ENCODE data around the gene BPI.

Gene BPI

DNA sequence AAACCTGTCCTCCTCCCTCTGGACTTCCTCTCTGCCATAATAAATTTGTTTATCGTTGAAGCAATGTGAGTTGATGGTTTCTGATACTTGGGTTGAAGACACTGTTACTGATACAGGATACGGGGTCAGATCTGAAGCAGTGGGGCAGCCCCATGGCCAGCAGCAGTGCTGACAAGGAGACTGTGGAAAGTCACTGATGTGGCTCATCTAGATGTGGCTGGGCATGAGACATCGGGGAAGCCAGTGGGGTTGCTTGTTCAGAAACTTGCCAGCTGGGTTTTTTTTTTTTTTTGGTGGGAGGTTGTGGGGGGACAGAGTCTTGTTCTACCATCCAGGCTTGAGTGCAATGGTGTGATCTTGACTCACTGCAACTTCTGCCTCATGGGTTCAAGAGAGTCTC is 2.6 kb upstream of the BPI start:
- DNase-seq (ENCODE audit: low read depth): no peak
- TF ChIP-seq, protein P1, sequence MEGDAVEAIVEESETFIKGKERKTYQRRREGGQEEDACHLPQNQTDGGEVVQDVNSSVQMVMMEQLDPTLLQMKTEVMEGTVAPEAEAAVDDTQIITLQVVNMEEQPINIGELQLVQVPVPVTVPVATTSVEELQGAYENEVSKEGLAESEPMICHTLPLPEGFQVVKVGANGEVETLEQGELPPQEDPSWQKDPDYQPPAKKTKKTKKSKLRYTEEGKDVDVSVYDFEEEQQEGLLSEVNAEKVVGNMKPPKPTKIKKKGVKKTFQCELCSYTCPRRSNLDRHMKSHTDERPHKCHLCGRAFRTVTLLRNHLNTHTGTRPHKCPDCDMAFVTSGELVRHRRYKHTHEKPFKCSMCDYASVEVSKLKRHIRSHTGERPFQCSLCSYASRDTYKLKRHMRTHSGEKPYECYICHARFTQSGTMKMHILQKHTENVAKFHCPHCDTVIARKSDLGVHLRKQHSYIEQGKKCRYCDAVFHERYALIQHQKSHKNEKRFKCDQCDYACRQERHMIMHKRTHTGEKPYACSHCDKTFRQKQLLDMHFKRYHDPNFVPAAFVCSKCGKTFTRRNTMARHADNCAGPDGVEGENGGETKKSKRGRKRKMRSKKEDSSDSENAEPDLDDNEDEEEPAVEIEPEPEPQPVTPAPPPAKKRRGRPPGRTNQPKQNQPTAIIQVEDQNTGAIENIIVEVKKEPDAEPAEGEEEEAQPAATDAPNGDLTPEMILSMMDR (conservative IDR thresholded peaks at IDR 0.05; ENCODE audit: control insufficient read depth, insufficient read depth, low read depth, low read length): no peak
- no peak overlapping the region for H3K4me3 ChIP-seq (ENCODE audit: control insufficient read depth, low read depth, low read length)

DNA sequence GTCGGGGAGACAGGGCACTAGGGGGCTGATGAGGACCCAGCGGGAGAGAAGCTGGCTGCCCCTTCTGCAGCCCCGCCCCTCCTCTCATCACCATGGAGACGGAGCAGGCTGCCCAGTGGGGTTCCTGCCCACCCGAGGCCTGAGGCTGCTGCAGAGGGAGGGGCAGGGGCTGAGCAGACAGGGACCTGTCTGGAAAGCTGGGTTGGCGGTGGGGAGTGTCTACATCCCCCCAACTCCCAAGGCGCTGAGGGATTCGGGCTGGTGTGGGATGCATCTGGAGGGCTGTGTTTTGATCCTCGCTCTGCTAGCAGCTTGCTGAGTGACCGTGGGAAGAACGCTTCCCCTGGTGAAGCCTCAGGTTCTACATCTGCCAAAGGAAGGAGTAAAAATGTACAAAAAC is 1.2 kb upstream of the BPI start:
- no peak overlapping the region for H3K4me3 ChIP-seq (ENCODE audit: control insufficient read depth, low read depth, low read length)
- TF ChIP-seq, protein P1 (conservative IDR thresholded peaks at IDR 0.05; ENCODE audit: control insufficient read depth, insufficient read depth, low read depth, low read length): no peak
- no peak for DNase-seq (ENCODE audit: low read depth)

DNA sequence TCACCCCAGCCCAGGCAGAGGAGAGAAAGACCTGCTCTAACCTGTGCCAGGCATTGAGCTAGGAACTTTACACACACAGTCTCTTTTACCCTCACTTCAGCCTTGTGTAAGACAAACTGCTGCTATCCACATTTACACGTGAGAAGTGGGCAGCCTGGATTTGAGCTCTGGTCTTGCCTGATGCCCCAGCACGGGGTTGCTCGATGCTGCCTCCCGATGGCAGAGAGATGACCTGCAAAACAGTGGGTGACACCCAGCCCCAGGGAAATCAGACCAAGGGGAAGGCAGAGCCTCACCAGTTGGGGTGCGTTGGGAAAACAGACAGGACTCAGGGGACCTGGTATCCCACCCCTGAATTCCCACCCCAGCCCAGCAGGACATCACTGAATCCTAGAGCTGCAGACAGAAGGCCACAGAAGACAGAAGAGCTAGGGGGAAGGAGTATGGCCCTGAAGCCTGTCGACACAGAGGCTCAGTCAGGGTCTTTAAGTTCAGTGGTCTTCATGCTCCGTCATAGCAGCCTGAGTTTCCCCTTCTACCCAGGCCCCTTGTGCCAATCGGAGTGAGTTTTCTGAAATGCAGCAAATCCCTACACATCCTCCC is 990 bp downstream of the BPI start:
- no peak overlapping the region for H3K4me3 ChIP-seq (ENCODE audit: control insufficient read depth, low read depth, low read length)
- DNase-seq (ENCODE audit: low read depth): peak; percentile 44
- TF ChIP-seq, protein P1 (conservative IDR thresholded peaks at IDR 0.05; ENCODE audit: control insufficient read depth, insufficient read depth, low read depth, low read length): peak; percentile 62

DNA sequence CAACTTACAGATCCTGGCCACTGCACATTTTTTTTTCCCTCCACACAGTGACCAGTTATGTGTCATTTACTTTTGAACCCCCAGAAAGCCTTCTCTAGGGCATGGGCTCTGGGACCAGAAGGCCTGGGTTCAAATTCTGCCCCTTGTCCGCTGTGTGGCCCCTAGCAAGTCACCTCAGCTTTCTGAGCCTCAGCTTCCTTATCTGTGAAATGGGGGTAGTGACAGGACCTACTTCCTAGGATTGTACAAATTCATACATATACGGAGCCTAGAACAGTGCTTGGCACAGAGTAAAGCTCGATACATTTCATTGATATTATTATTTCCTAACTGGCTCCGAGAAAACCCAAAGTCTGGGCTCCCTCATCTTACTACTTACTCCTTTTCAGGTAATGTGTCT is 1.6 kb downstream of the BPI start:
- DNase-seq (ENCODE audit: low read depth): no peak
- TF ChIP-seq, protein P1 (conservative IDR thresholded peaks at IDR 0.05; ENCODE audit: control insufficient read depth, insufficient read depth, low read depth, low read length): no peak
- H3K4me3 ChIP-seq (ENCODE audit: control insufficient read depth, low read depth, low read length): no peak overlapping the region

DNA sequence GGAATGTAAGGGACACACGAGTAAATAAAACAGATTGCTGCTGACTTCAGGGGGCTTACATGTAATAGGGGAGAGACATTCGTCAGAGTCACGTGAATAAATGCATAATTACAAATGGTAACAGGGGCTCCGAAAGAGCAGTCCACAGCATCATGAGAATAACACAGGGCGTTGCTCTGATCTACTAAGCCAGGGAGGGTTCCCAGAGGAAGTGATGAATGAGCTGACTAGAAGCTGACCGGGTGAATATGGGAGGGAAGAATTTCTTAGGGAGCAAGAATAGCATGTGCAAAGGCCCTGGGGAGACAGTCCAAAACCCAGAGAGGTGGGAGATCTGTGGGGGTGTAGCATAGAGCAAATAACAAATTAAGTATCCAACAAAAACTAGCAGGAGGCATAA is 2.4 kb downstream of the BPI start:
- DNase-seq (ENCODE audit: low read depth): no peak
- H3K4me3 ChIP-seq (ENCODE audit: control insufficient read depth, low read depth, low read length): no peak overlapping the region
- TF ChIP-seq, protein P1 (conservative IDR thresholded peaks at IDR 0.05; ENCODE audit: control insufficient read depth, insufficient read depth, low read depth, low read length): no peak

DNA sequence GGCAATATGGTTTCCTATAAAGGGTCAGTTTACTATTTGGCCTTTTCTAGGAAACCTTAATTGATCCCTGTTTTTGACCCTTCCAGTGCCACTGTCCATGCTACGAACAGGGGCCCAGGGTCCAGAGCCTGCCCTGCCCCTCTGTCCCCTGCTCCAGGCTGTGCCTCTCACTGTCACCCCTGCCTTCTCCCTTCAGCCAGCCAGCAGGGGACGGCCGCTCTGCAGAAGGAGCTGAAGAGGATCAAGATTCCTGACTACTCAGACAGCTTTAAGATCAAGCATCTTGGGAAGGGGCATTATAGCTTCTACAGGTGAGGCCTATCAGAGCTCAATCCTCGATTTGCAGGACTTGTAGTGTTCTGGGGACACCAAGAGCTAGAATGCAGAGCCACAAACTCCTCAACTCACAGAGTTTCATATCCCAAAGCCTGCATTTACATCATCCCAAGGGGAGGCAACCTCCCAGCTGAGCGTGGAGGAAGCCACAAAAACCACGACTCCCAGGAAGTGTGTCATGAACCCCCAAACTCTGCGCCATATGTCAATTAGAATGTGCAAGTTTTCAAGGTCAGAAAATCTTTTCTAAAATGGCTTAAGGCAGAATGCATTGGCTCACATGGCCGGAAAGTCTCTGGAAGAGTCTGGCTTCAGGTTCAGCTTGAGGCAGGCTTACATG is 3.6 kb downstream of the BPI start:
- no peak overlapping the region for H3K4me3 ChIP-seq (ENCODE audit: control insufficient read depth, low read depth, low read length)
- TF ChIP-seq, protein P1 (conservative IDR thresholded peaks at IDR 0.05; ENCODE audit: control insufficient read depth, insufficient read depth, low read depth, low read length): no peak
- peak; percentile 74 for DNase-seq (ENCODE audit: low read depth)

Measured in fibroblast of mammary gland (primary cell).